Activated T-helper 9 cell treated with anti-CD3 and anti-CD28 coated beads, Interleukin-2, amount 50 U/mL, for 16 hours (primary cell): ENCODE results near the gene APOC4.
A peak's percentile ranks its signal among the peaks of the same experiment; 100 is the strongest.
"Not testable (repeated sequence)": the region's sequence is repeated elsewhere in the genome, so short reads cannot be mapped to it uniquely, and the experiment has no call there.

Experiments
- DNase-seq: peaks from one replicate; pipeline ENCODE4 v3.0.0-alpha.2; 2020; ENCODE audit warnings: low read depth

APOC4 gene

GRCh38 chr19:44914433-44915206, 27.4 kb upstream of the APOC4 start, which contains the start of gene APOC1:
Gene APOC1, plus strand, starts transcription at chr19:44914608. Its CDS starts 284 bp downstream, at chr19:44914892.
- DNase-seq, result peak; percentile 64

- no peak for DNase-seq
Observed at GRCh38 chr19:44924243-44924725, 17.8 kb upstream of the APOC4 start.

GRCh38 chr19:44925114-44925891, 16.7 kb upstream of the APOC4 start:
- DNase-seq, result no peak

GRCh38 chr19:44926245-44927077, 15.6 kb upstream of the APOC4 start:
- DNase-seq, result not testable (repeated sequence)

GRCh38 chr19:44927746-44928145, 14.3 kb upstream of the APOC4 start:
- no peak for DNase-seq

GRCh38 chr19:44930088-44930487, 11.9 kb upstream of the APOC4 start:
- DNase-seq, result no peak

GRCh38 chr19:44931541-44931940, 10.5 kb upstream of the APOC4 start:
- no peak for DNase-seq

- no peak for DNase-seq
Observed at GRCh38 chr19:44939668-44940067, 2.4 kb upstream of the APOC4 start.

GRCh38 chr19:44943801-44944249, 1.8 kb downstream of the APOC4 start:
- no peak for DNase-seq

GRCh38 chr19:44947041-44947581, 5.1 kb downstream of the APOC4 start:
- DNase-seq, result no peak

GRCh38 chr19:44948237-44948636, 6.2 kb downstream of the APOC4 start:
- DNase-seq, result no peak

- DNase-seq, result no peak
Observed at GRCh38 chr19:44948763-44949374, 6.8 kb downstream of the APOC4 start.

GRCh38 chr19:44949550-44949949, 7.5 kb downstream of the APOC4 start:
- DNase-seq, result no peak

GRCh38 chr19:44951179-44952159, 9.4 kb downstream of the APOC4 start:
- DNase-seq, result peak; percentile 21

- no peak for DNase-seq
Observed at GRCh38 chr19:44954278-44954648, 12.2 kb downstream of the APOC4 start.

GRCh38 chr19:44954649-44955504, 12.8 kb downstream of the APOC4 start, which contains the start of gene CLPTM1:
Gene CLPTM1, plus strand, starts transcription at chr19:44955380. Its CDS starts 16 bp downstream, at chr19:44955396.
- DNase-seq, result peak; percentile 94

GRCh38 chr19:44955505-44956439, 13.7 kb downstream of the APOC4 start:
- no peak for DNase-seq

- no peak for DNase-seq
Observed at GRCh38 chr19:44957526-44957925, 15.5 kb downstream of the APOC4 start.
